ENCODE results near the gene JARID2. TPM values are rescaled to one million over a fixed set of nuclear protein-coding genes. Genes with fewer than 3 reads are reported as not detected.
A peak's percentile ranks its signal among the peaks of the same experiment; 100 is the strongest.

Gene JARID2
- total and polyA plus RNA-seq, 10 of the 15 experiments (the other 5 are each of a cell fraction or from before 2014, with no cell fraction given): 4.2 to 21.6 (median 11.7) TPM

GRCh38 chr6:15316754-15317153, 70.9 kb downstream of the JARID2 start:
- Histone ChIP-seq H3K79me2 (ENCODE audit: control insufficient read depth, insufficient read depth, low read length) (peaks cover 98% of the 10 kb centered on the region), H3K9ac (ENCODE audit: control insufficient read depth, insufficient read depth, low read length) (peak overlapping the region; percentile 29; the same call in 1 of the 2 replicates), H3K4me1 (ENCODE audit: control insufficient read depth, insufficient read depth, low read length) (peaks cover 75% of the 10 kb centered on the region), H4K20me1 (ENCODE audit: control insufficient read depth, insufficient read depth) (no peaks in the 10 kb centered on the region), H3K36me3 (ENCODE audit: control insufficient read depth in 2 of 2, insufficient read depth in 2 of 2, low read length in 1 of 2) (peaks cover 0 to under 1% of the 10 kb centered on the region in 2 experiments; a peak in 1 of 4 replicates), H3K27ac (ENCODE audit: control insufficient read depth, insufficient read depth) (peak overlapping the region; percentile 82), H2AFZ (ENCODE audit: control insufficient read depth, low read depth, low read length) (no peak overlapping the region), H3K4me3 (0 out of 2 replicates have a peak overlapping the region, but pooled peaks have one; percentile 44), H3K27me3 (replicated peaks in 1 of 2; ENCODE audit: control insufficient read depth in 2 of 2, insufficient read depth in 2 of 2, low read length in 1 of 2) (no peaks in the 10 kb centered on the region), H3K4me2 (ENCODE audit: control insufficient read depth, insufficient read depth) (peak overlapping the region; percentile 99), H3K9me3 (replicated peaks; ENCODE audit: control insufficient read depth, insufficient read depth, low read length) (no peaks in the 10 kb centered on the region; the same call in 2 of the 3 replicates)
- intact Hi-C loops (cut with micrococcal nuclease; ENCODE audit: unreplicated experiment) (no loop called here), in situ Hi-C loops (cut with MboI) (no loop called here)
- DNase-seq (ENCODE audit: low read depth, low spot score) (no peak), FAIRE-seq (no peak), ATAC-seq (no peak)
- POLR2A ChIA-PET: interaction anchor here (1.0 to 2.2 kb wide), 3 partner anchors 9 to 71 kb away, joined by 4 to 9 read pairs (median 5); no protein-coding TSS in a partner anchor
- BruUV-seq (replicated peaks): no TSS peak
- RAD21 ChIA-PET (ENCODE audit: unreplicated experiment): interaction anchor here (1.0 to 7.3 kb wide), 9 partner anchors 8 to 104 kb away, joined by 3 to 66 read pairs (median 4); no protein-coding TSS in a partner anchor
- SMC1A ChIA-PET (ENCODE audit: uncharacterized antibody, unreplicated experiment): interaction anchor here (0.7 to 13.2 kb wide), 10 partner anchors 9 to 585 kb away, joined by 3 to 301 read pairs (median 5); no protein-coding TSS in a partner anchor
- CTCF ChIA-PET: interaction anchor here (1.0 to 5.1 kb wide), 6 partner anchors 9 to 71 kb away, joined by 3 to 15 read pairs (median 5); no protein-coding TSS in a partner anchor
- no peak for TF ChIP-seq NR2F1 (conservative IDR thresholded peaks at IDR 0.05)
- TF ChIP-seq STAT3 (IDR thresholded peaks at IDR 0.05; ENCODE audit: low read depth, low read length): no peak
- no peak for TF ChIP-seq HDGF (IDR thresholded peaks at IDR 0.05)
- no peak for TF ChIP-seq FOXK2 (IDR thresholded peaks at IDR 0.05)
- TF ChIP-seq HSF1 (IDR thresholded peaks at IDR 0.05; ENCODE audit: low read depth, low read length): no peak
- TF ChIP-seq NR2C2 (IDR thresholded peaks at IDR 0.05; ENCODE audit: borderline replicate concordance, control insufficient read depth, insufficient read length, low read depth): no peak
- no peak for TF ChIP-seq ZBTB4 (CRISPR knock-in tag; IDR thresholded peaks at IDR 0.05)
- no peak for TF ChIP-seq SUZ12 (IDR thresholded peaks at IDR 0.05; ENCODE audit: unreplicated experiment)
- no peak for TF ChIP-seq ZNF592 (IDR thresholded peaks at IDR 0.05)
- no peak for TF ChIP-seq NFXL1 (IDR thresholded peaks at IDR 0.05; ENCODE audit: borderline replicate concordance)
- TF ChIP-seq MTA3 (IDR thresholded peaks at IDR 0.05; ENCODE audit: borderline replicate concordance, low read length): no peak
- no peak for TF ChIP-seq JUND (IDR thresholded peaks at IDR 0.05; ENCODE audit: low read depth, low read length)
- no peak for TF ChIP-seq STAT1 (conservative IDR thresholded peaks at IDR 0.05)
- TF ChIP-seq ZNF217 (IDR thresholded peaks at IDR 0.05): no peak
